Ishikawa (cell line): ENCODE measurements around the gene SLC25A40.

Experiments used
- CEBPB ChIP-seq: IDR thresholded peaks from 2 replicates; pipeline ENCODE4 v1.6.1; 2012
- CREB1 ChIP-seq: IDR thresholded peaks from 2 replicates; pipeline ENCODE4 v1.6.1; 2012; ENCODE audit warnings: low read depth
- EGR1 ChIP-seq: IDR thresholded peaks from 2 replicates; pipeline ENCODE4 v1.6.1; 2012
- EP300 ChIP-seq: IDR thresholded peaks from 2 replicates; pipeline ENCODE4 v1.6.1; 2012; ENCODE audit warnings: borderline replicate concordance
- FOXM1 ChIP-seq: IDR thresholded peaks from 2 replicates; pipeline ENCODE4 v1.6.1; 2012; ENCODE audit warnings: low read depth, borderline replicate concordance
- NFIC ChIP-seq: IDR thresholded peaks from 2 replicates; pipeline ENCODE4 v1.6.1; 2012
- RAD21 ChIP-seq: IDR thresholded peaks from 2 replicates; pipeline ENCODE4 v1.6.1; 2012; ENCODE audit warnings: low read depth
- TAF1 ChIP-seq: IDR thresholded peaks from 2 replicates; pipeline ENCODE4 v1.6.1; 2012; ENCODE audit warnings: low read depth, mild to moderate bottlenecking
- TCF12 ChIP-seq: IDR thresholded peaks from 2 replicates; pipeline ENCODE4 v1.6.1; 2012; ENCODE audit warnings: low read depth
- TEAD4 ChIP-seq: IDR thresholded peaks from 2 replicates; pipeline ENCODE4 v1.6.1; 2012
- YY1 ChIP-seq: IDR thresholded peaks from 2 replicates; pipeline ENCODE4 v1.6.1; 2012; ENCODE audit warnings: low read depth
- ZBTB7A ChIP-seq: IDR thresholded peaks from 2 replicates; pipeline ENCODE4 v1.6.1; 2012; ENCODE audit warnings: low read depth
- TF ChIP-seq, protein P1 (sequence below): IDR thresholded peaks from 2 replicates; pipeline ENCODE4 v1.6.1; 2012
- TF ChIP-seq, protein P2 (sequence below): IDR thresholded peaks from 2 replicates; pipeline ENCODE4 v1.6.1; 2012
- TF ChIP-seq, protein P3 (sequence below): IDR thresholded peaks from 2 replicates; pipeline ENCODE4 v1.6.1; 2012; ENCODE audit warnings: low read depth, mild to moderate bottlenecking

SLC25A40 gene

DNA sequence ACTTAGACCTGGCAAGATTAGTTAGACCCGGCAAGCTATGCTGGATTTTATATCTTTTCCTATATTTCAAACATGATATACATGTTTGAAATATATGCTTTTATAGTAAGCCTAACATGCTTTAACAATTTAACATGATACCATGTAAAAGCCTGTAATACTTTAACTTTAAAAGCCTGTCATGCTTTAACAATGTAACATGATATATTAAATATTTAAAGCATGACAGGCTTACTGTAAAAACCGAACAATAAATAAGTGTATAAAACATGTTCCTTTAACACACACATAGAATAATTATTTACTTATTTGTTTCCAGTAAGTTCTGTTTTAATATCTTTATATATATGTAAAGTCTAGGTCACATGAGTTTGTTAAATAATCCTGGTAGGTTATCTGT is 65.4 kb downstream of the SLC25A40 start:
- TF ChIP-seq RAD21 (no peak), TEAD4 (no peak), NFIC (no peak), FOXM1 (no peak), ZBTB7A (no peak), EGR1 (no peak), YY1 (no peak), EP300 (no peak), TAF1 (no peak), TCF12 (no peak), CREB1 (no peak), CEBPB (no peak)
- TF ChIP-seq, protein P1, sequence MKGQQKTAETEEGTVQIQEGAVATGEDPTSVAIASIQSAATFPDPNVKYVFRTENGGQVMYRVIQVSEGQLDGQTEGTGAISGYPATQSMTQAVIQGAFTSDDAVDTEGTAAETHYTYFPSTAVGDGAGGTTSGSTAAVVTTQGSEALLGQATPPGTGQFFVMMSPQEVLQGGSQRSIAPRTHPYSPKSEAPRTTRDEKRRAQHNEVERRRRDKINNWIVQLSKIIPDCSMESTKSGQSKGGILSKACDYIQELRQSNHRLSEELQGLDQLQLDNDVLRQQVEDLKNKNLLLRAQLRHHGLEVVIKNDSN: no peak
- TF ChIP-seq, protein P2, sequence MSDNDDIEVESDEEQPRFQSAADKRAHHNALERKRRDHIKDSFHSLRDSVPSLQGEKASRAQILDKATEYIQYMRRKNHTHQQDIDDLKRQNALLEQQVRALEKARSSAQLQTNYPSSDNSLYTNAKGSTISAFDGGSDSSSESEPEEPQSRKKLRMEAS: no peak
- TF ChIP-seq, protein P3, sequence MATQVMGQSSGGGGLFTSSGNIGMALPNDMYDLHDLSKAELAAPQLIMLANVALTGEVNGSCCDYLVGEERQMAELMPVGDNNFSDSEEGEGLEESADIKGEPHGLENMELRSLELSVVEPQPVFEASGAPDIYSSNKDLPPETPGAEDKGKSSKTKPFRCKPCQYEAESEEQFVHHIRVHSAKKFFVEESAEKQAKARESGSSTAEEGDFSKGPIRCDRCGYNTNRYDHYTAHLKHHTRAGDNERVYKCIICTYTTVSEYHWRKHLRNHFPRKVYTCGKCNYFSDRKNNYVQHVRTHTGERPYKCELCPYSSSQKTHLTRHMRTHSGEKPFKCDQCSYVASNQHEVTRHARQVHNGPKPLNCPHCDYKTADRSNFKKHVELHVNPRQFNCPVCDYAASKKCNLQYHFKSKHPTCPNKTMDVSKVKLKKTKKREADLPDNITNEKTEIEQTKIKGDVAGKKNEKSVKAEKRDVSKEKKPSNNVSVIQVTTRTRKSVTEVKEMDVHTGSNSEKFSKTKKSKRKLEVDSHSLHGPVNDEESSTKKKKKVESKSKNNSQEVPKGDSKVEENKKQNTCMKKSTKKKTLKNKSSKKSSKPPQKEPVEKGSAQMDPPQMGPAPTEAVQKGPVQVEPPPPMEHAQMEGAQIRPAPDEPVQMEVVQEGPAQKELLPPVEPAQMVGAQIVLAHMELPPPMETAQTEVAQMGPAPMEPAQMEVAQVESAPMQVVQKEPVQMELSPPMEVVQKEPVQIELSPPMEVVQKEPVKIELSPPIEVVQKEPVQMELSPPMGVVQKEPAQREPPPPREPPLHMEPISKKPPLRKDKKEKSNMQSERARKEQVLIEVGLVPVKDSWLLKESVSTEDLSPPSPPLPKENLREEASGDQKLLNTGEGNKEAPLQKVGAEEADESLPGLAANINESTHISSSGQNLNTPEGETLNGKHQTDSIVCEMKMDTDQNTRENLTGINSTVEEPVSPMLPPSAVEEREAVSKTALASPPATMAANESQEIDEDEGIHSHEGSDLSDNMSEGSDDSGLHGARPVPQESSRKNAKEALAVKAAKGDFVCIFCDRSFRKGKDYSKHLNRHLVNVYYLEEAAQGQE: no peak

- no peak for TF ChIP-seq CEBPB
- TF ChIP-seq EGR1: no peak
- no peak for TF ChIP-seq YY1
- TF ChIP-seq ZBTB7A: no peak
- TF ChIP-seq CREB1: no peak
Observed at GRCh38 chr7:87810130-87810529, 66.0 kb downstream of the SLC25A40 start.

- no peak for TF ChIP-seq NFIC
Observed at GRCh38 chr7:87806150-87806549, 70.0 kb downstream of the SLC25A40 start.

DNA sequence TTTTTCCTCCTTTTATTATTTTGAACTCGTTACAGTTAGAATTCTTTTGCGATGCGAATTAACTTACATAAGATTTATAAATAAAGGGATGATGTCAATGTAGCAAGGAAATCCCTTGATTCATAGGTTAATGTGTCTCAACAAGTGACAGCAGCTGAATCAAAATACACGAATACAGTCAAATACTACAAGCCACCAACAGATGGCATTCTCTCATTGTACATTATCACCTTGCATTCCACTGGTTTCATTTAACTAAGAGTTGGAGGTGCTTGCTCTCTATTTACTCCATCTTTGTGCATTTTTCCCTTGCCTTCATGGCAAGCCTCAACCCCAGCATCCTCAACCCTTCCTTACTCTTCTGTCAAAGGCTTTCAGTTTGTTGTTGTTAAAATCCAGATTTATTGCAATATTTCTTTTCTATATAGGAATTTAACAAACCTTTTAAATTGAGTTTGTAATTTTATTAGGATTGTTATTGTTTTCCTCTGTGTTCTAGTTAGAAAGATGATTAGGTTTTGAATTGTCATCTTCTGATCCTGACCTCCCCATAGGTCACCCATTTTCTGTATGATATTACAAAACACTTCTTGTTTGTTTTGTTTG is 78.3 kb downstream of the SLC25A40 start:
- TF ChIP-seq FOXM1 (no peak), RAD21 (peak; percentile 82)

DNA sequence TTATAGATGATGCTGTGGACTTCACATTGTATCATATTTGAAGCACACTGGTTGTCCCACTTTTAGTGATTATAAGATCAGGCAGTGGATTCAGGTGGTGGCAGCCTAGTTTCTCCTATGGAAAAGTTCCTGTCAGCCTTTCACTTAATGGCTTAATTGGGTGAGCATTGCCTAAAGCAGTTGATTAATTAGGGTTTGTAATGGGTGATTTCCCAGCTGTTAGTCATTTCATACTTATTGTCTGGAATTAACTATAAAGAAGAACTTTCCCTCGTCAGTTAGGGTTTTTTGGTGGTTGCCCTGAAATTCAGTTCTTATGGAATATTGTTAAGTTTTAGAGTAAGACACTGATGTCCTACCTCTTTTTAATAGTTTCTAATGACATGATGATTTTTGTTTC is 78.8 kb downstream of the SLC25A40 start:
- TF ChIP-seq ZBTB7A: no peak
- no peak for TF ChIP-seq TAF1

DNA sequence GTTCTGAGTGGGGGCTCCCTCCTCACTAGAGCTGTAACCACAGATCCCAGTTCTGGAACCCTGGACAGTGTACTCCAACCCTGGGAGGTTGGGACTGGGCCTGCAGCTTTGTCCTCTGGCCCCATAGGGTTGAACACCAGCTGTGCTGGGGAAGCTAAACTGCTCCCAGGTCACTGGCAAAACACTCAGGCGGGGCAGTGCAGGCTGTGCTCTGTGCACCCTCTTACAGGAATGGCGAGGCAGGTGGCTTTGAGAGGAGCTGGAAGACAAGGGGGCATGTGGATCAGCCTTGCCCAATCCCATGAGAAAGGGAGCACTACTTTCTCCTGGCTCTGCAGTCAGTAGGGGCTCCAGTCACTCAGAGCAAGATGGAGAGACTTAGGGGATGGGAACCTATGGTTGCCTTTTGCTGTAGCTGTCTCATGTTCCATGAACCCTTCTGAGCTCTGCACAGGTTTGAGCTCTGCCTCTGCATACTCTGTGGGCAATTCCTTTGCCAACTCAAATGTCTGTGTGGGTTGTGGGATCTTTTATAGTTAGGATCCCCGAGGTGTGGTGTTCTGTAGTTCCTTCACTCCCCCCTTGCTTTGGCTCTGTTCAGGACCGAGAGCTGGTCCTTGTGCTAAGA is 90.7 kb downstream of the SLC25A40 start:
- no peak for TF ChIP-seq YY1
- no peak for TF ChIP-seq TEAD4
- no peak for TF ChIP-seq EGR1
- TF ChIP-seq CEBPB: no peak
- no peak for TF ChIP-seq FOXM1
- TF ChIP-seq, protein P2: no peak
- TF ChIP-seq, protein P1: no peak
- TF ChIP-seq, protein P3: no peak
- TF ChIP-seq NFIC: no peak
- no peak for TF ChIP-seq RAD21
- no peak for TF ChIP-seq EP300
- TF ChIP-seq CREB1: no peak
- TF ChIP-seq ZBTB7A: no peak
- no peak for TF ChIP-seq TAF1
- TF ChIP-seq TCF12: no peak

GRCh38 chr7:87784424-87784823 is 91.7 kb downstream of the SLC25A40 start:
- no peak for TF ChIP-seq CEBPB
- no peak for TF ChIP-seq EGR1
- TF ChIP-seq RAD21: peak; percentile 38
- TF ChIP-seq, protein P1: no peak
